Measurements from ENCODE around the gene DNAJC22.
A peak's percentile ranks its signal among the peaks of the same experiment; 100 is the strongest.
"Not testable (repeated sequence)": the region's sequence is repeated elsewhere in the genome, so short reads cannot be mapped to it uniquely, and the experiment has no call there.

DNAJC22 gene

DNA sequence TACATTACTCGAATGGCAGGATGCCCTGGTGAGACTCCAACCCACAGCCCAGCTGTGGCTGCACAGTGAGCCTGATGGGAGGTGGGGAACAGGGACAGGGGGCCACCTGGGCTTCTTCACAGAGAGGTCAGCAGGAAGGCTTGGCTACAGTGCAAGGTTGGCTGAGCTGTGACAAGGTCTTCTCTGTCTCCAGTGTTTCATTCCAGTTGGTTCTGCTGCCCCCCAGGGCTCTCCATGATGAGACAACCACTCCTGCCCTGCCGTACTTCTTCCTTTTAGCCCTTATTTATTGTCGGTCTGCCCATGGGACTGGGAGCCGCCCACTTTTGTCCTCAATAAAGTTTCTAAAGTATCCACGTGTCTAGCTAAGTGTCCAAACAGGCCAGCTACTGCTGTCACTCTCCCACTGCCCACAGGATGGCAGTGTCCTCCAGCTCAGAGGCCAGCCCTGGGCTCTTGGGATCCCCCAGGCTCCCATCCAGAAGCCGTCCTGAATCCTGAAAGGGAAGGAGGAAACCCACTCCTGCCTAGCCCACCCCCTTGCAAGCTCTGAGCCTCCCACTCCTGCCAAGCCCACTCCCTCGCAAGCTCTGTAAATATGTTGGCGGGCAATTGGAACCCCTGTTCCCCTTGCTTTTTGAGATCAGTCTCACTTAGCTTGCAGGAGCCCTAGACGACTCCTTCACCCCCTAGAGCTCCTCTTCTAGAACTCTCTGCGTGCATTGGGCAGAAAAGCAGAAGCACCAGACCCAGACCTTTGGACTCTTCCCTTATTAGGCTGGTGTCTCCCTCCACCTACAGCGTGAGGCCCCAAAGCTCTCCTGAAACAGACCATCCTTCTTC lies 15.1 kb upstream of the DNAJC22 start:
- peak; percentile 66 for DNase-seq

- no peak for DNase-seq
Measured at GRCh38 chr12:49332441-49332861, 14.2 kb upstream of the DNAJC22 start.

GRCh38 chr12:49332891-49333371 lies 13.8 kb upstream of the DNAJC22 start:
- DNase-seq, result no peak

GRCh38 chr12:49333778-49334177 lies 12.9 kb upstream of the DNAJC22 start:
- not testable (repeated sequence) for DNase-seq

- DNase-seq, result no peak
Measured at GRCh38 chr12:49334226-49334625, 12.5 kb upstream of the DNAJC22 start.

GRCh38 chr12:49334681-49335080 lies 12.0 kb upstream of the DNAJC22 start:
- no peak for DNase-seq

DNA sequence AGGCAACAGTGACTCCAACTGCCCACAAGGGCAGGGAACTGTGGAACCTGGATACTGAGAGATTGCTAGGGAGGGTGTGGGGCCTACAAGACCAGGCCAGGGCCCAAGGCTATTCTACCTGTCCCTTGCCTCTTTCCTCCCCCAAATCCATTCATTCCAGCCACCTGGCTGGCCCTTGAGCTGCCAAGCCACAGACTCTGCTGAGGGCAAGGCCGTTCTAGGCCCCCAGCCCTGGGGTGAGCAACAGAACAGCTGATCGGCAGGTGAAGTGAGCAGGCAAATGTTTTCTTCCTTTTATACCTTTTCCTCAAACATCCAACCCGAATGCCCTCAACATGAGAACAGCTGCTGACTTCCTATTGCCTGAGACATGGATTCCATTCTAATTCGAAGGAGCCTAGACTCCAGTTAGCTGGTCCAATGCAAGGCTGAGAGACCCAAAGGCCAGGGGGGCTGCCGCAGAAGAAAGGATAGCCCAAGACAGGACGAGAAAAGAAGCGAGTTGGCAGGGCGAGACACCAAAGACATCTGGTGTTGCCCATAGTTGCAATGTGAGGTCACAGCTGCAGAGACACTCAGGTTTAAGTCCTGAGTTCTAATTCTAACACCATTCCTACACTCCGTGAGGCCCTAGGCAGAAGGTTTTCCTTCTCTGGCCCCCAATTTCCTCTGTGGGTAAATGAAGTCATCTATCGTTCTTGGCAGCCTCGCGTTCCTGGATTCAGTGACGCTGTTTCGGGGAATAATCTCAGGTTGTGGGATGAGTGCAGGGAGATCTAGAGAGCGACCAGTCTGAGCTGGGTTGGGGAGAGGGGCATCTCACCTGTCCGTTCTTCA lies 11.4 kb upstream of the DNAJC22 start:
- no peak for DNase-seq

GRCh38 chr12:49335955-49336644 lies 10.6 kb upstream of the DNAJC22 start:
- DNase-seq, result no peak

- DNase-seq, result peak; percentile 87
Measured at GRCh38 chr12:49336645-49337584, 9.8 kb upstream of the DNAJC22 start, which contains the start of gene C1QL4. TSS of gene C1QL4 (minus strand) at chr12:49337188. CDS start at chr12:49336477, 711 bp downstream.

DNA sequence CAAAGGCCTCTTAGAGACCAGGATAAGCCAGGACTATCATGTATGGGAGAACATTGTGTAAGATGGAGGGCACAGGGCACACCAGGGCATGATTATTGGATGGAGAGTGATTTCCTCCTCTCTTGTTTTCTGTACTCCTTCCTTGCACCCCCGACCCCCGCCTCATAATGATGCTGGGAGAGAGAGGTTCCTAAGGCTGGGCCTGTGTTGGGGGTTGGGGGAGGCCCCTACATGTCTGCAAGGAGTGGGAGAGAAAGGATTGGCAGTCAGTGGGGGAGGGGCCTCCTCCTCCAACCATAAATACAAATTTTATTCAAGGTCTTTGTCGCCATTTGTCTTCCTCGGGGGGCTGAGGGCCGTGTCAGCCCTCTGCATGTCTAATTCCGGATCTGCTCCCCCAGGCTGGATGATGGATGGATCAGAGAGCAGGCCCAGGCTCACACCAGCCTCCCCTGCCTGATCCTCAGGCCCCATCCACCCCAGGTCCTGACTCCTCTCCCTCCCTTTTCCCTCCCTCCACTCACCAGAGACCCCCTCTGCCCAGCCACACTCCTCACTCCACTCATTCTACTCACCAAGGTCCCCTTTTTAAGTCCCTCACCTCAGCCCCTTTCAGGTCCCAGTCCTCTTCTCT lies 7.7 kb upstream of the DNAJC22 start:
- no peak for DNase-seq

DNA sequence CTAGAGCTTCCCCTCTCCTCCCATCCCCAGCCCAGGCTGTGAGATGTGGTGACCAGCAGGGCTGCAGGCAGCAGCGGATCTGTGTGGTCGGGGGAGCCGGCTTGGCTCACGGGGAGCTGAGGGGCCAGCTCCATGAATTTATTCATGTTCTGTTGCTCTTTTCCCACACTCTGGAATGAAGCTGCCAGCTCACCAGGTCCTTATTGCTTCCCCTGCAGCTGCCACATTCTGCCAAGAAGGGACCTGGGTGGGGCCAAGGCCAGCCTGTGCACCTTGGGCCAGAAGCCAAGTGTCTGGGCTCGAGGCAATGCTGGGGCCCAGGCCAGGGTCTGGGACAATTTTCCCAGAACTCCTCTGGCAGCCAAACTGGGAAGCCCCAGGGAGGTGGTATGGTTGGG lies 7.2 kb upstream of the DNAJC22 start:
- DNase-seq, result peak; percentile 38

GRCh38 chr12:49340095-49340870 lies 6.4 kb upstream of the DNAJC22 start:
- no peak for DNase-seq

DNA sequence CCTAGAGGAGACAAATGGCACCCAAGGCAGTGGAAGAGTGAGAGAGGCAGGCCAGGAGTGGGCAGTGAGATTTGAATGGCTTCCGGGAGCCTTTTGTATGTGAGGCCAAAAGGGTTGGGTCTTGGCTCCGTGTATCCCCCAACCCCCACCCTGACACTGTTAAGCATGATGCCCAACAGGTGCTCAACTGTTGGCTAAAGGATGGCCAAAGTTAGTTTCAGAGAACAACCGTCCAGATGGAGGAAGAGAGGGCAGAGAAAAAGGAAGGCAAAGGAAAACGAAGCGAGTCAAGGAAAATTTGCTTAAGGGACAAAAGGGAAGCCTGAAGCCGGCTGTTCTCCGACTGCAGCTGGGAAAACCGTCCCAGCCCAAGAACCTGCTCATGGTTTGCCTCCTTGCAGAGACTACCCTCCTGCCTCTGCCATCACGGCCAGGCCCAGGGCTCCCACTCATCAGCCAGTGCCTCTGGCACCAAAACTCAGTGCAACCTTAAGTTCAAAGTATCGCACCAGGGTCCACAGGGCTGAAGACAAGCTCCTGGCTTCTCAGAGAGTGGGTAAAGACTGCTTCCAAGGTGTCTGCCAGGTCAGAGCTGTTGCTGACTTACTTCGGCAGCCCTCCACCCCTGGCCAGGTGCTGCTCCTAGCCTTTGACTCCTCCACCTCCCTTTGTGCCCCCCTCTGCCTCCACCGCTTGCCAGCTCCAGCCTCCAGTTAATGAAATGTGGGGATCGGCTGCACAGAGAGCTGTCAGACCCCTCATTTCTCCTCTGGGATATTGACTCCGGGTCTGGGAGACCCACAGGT lies 5.5 kb upstream of the DNAJC22 start:
- DNase-seq, result no peak

- DNase-seq, result no peak
Measured at GRCh38 chr12:49341777-49342065, 5.0 kb upstream of the DNAJC22 start.

GRCh38 chr12:49342066-49342913 lies 4.4 kb upstream of the DNAJC22 start:
- peak; percentile 92 for DNase-seq

DNA sequence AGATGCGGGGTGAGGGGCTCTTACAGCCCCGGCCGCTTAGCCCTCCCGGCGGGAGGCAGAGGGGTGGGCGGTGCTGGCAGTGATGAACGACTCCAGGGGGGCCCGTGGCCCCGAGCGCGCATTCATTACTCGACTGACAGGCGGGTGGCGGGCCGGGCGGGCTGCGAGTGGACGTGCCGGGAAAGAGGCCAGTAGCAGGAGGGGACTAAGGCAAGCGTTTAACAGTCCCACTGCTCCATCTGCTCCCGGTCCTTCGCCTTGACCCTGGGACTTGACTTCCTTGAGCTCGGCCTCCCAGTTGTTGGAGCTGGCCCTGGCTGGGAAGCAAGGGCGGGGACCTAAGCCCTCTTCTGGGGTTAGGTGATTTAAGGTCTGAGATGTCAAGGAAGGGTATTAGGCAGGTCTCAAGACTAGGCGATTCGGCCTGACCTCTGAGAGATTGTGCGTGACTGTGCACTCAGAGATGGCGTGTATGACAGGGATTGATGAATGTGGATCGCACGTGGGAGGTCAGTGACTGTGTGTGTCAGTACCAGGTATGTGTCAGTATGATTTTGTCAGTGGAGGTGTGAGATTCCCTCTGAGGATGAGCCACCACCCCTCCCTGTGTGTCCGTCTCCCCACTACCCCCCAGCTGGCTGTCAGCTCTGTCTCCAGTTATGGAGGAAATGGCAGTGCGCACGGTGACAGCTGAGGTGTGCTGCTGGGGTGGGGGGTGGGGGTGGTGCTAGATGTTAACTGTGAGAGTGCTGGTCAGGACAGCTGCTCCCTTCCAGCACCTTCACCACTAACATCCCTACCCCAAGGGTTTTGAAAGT lies 3.6 kb upstream of the DNAJC22 start:
- no peak for DNase-seq

DNA sequence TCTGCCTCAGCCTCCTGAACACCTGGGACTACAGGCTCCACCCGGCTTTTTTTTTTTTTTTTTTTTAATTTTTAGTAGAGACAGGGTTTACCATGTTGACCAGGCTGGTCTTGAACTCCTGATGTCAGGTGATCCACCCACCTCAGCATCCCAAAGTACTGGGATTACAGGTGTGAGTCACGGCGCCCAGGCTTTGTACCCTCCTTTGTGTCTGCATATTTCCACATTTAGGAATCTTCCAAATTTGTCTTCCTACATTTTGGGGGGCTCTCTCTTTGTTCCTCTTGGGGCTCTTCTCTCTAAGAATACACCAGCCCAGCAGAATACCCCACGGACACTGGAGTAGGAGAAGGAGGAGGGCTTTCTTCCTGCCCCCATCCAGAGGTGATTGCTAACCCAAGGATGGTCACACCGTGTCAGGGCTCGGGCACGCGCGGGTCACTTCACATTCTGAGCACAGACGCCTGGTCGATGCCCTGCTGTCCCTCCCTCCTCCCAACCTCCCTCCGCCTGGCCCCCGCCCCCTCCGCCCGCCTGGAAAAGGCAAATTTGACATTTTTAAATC lies 2.1 kb upstream of the DNAJC22 start:
- no peak for DNase-seq
